Dedifferentiated amniotic fluid mesenchymal stem cell (primary cell): ENCODE data around the gene SEMA4D.
"Not testable (repeated sequence)": the region's sequence is repeated elsewhere in the genome, so short reads cannot be mapped to it uniquely, and the experiment has no call there.

ENCODE experiments used
- DNase-seq: peaks from one replicate; pipeline ENCODE4 v3.0.0-alpha.2; 2016; ENCODE audit errors: extremely low spot score

SEMA4D gene

DNA sequence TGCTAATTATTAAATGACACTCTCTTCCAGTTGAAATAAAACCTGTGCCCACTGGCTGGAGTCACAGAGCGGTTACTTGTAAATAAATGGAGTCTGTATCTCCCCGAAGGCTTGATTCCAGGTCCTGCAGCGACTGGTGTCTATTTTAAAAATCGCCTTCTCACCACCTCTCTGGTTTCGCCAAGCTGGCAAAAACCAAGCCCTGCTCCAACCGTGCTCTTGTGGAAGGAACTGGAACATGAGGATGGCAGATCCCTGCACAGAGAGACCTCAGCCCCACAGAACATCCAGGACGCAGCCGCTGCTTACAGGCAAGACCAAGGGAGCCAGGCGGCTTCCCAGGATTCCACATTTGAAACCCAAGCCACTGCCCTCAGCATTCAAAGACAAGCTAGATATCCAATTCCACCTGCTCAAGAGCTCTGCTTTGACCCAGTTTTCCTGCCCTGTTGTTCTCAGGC is 15.0 kb downstream of the SEMA4D start:
- no peak for DNase-seq

DNA sequence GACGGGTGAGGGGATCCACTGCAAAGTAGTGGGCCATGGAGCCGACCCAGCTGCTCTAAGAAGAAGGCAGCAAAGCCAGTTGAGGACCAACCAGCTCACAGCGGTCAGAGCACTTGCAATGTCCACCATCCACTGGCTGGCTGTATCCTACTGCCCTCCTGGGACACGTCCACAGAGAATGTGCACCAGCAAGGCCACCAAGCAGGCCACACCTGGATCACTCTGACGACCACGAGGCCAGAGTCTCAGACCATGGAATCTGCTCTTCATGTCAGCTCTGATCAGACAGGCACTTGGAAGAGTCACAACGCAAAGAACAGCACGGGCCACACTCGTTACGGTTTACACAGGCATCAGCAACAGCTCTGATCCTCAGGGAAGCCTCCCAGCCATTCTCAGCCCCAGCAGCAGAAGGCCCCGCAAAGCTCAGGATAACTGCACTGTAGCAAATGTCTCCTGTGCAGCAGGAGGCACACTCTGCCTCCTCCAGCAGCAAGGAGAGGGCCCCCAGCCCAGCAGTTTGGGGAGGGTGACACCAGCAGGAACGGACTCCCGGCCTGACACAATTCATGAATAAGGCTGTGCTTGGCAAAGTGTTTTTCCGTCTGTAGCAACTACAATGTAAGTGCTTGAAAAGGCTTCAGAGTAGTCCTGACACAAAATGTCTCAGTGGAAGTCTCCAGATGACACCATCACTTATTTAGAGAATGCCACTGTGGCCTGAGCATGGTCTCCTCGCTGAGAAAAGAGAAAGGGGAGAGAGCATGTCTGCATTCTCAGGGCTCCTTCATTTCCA is 15.7 kb downstream of the SEMA4D start:
- DNase-seq: no peak

DNA sequence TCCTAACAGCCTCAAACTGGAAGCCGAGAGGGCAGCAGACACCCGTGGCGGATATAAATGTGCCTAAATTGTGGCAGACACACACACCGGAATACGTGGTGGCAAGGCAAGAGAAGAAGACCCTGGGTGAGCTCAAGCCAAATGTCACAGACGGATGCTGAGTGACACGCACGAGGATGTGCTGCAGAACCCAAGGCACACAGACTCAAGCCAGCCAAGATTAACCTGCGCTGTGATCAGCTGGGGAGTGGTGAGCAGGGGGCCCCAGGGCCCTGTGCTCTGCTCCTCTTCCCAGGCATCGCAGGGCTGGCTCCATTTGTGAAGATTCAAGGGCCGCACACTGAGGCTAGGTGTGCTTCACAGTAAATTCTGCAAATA is 16.4 kb downstream of the SEMA4D start:
- no peak for DNase-seq

DNA sequence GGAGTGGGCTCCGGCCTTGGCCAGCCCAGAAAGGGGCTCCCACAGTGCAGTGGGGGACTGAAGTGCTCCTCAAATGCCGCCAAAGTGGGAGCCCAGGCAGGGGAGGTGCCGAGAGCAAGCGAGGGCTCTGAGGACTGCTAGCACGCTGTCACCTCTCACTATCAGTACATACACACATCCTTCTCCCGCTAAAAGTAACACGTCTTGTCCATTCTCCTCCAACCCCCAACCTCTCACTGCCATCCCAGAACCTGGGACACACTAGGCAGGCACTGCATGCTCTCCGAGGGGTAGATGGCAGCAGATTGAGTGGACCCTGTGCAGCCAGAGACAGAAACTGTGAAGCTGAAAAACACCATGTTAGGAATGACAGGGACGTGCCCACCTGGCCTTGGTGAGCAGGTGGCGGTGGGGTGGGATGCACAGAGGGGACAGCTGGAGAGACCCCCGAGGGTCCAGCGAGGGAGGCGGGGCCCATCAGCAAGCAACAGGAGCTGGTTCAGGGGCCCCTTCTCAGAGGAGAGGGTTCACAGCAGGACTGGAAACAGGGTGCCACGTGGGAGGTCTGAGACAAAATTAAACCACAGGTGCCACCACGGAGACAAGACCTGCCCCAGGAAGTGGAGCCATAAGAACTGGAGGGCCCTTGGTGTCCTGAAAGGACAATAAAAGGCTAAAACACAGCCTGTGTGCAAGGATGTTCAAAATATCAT is 16.9 kb downstream of the SEMA4D start:
- DNase-seq: no peak

DNA sequence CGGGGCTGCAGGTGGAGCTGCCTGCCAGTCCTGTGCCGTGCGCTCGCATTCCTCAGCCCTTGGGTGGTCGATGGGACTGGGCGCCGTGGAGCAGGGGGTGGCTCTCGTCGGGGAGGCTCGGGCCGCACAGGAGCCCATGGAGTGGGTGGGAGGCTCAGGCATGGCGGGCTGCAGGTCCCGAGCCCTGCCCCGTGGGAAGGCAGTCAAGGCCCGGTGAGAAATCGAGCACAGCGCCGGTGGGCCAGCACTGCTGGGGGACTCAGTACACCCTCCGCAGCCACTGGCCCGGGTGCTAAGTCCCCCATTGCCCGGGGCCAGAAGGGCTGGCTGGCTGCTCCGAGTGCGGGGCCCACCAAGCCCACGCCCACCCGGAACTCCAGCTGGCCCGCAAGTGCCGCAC is 17.5 kb downstream of the SEMA4D start:
- DNase-seq: not testable (repeated sequence)

DNA sequence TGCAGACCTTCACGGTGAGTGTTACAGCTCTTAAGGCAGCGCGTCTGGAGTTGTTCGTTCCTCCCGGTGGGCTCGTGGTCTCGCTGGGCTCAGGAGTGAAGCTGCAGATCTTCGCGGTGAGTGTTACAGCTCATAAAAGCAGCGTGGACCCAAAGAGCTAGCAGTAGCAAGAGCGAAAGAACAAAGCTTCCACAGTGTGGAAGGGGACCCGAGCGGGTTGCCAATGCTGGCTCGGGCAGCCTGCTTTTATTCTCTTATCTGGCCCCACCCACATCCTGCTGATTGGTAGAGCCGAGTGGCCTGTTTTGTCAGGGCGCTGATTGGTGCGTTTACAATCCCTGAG is 18.3 kb downstream of the SEMA4D start:
- not testable (repeated sequence) for DNase-seq

DNA sequence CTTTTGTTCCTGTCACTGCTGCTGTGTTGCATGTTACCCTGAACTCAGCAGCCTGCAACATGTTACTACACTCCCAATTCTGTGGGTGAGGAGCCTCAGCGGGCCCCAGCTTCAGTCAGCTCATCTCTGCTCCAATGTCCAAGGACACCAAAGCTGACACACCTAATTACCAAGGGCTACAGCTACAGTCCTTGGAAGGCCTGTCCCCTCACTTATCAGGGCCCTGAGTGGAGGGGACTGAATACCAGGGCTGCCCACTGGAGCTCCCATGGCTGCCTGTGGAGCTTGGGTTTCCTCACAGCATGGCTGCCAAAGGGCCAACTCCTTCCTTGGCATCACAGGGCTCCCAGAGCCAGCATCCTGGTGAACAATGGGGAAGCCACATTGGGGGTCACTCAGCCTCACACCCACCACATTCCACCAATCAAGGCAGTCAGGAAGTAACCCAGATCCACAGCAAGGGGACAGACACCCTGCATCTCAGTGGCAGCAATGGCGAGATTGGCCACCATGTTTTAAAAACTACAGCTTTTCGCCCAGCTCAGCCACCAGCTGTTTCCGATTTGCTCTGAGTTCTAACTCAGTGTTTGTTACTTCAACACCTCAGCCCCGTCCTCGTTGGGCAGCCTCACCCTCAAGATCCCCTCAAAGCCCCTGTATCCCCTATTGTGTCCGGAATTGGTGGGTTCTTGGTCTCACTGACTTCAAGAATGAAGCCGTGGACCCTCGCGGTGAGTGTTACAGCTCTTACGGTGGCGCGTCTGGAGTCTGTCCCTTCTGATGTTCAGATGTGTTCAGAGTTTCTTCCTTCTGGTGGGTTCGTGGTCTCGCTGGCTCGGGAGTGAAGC is 18.9 kb downstream of the SEMA4D start:
- no peak for DNase-seq

DNA sequence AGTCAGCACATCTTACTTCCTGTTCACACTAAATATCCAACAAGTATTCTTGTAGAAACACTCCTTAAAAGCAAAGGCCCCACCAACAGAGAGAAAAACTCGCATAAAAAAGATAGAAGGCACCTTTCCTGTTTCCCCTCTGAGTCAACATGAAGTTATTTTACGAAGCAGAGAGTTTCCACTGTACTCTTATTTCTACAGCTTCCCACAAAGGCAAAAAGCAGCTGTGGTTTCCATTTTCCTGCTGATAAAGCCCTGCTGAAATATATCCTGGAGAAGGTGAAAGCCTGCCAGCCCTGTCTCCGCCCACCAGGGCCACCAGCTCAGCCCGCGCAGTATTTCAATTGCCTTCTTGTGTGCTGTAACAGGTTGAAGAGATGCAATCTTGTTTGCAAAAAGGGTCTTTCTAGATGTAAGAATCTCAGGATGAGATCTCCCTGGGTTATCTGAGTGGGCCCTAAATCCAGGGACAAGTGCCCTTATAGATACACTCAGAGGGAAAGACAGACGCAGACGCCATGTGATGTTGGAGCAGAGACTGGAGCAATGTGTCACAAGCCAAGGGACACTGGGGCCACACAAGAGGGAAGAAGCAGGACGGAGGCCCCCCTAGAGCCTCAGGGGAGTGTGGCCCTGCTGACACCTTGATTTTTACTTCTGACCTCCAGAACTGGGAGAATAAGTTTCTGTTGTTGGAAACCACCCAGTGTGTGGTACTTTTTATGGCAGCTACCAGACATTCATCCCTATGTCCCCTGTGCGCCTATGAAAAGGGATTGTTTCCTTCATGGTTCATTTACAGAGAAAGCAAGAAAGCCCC is 19.9 kb downstream of the SEMA4D start:
- no peak for DNase-seq

DNA sequence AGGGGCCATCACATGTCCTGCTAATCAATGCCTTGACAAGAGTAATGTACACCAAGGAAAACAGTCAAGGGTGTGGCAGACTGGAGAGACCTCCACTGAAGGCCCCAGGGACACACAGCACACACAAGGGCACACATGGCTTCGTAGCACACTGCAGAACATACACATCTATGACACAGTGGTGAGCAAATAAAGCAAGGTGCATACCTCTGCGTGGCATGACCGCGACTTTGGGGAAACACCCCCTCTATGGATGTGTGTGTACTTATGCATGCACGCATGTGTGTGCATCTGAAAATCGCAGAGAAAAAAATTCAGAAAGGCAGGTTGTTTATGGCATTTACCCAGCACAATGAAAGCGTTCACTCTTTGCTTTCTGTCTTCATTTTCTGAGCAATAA is 20.5 kb downstream of the SEMA4D start:
- DNase-seq: no peak

DNA sequence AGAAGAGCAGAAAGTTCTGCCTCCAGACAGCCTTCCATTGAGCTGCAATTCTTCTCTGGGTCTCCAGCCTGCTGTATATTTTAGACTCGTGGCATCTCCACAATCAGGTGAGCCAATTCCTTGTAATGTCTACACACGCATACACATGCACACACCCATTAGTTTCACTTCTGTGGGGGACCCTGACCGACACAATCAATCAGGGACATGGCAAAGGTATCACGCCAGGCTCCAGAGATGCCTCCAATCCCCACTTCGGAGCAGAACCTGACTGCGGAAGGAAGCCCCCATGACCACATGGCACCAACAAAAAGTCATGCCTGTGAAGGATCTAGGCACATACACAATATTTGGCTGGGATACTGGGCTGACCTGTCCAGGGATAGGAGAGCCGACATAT is 21.4 kb downstream of the SEMA4D start:
- DNase-seq: no peak

DNA sequence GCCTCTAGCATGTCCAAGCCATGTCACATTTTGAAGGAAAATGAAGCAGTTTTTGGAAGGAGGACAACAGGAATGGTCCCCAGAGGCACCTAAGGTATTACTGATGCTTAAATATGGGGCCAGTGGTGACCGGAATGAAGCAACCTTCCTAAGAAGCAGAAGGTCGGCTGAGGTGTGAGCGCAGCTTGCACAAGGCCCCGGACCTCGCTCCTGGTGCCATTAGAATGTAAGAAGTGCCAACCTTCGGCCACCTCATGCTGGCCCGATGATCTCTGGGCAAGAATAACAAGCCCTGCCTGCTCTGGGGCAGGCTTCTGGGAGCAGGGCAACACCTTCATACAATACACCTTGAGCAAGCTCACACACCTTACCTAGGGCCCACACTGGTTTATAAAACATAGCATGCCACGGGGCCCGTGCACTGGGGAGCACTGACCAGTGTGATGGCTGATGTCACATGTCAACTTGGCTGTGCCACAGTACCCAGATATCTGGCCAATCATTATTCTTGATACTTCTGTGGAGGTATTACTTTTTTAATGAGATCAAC is 21.9 kb downstream of the SEMA4D start:
- no peak for DNase-seq

DNA sequence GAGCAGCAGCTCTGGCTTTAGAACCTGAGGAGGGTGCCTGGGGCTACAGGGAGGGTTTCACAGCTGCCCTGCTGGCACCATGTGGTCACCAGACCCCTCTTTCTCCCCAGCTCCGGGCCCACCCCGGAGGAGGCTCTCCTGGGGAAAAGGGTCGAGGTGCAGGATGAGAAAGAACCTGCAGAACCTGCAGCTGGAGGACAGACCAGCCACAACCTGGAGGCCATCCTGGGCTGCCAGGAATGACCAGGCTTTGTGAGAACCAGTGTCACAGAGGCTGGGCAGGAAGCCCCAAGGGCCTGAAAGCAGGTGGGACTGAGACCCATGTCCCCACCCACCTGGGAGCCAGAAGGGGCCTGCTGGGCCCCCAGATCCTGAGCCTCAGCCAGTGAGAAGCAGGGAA is 23.0 kb downstream of the SEMA4D start:
- DNase-seq: no peak

DNA sequence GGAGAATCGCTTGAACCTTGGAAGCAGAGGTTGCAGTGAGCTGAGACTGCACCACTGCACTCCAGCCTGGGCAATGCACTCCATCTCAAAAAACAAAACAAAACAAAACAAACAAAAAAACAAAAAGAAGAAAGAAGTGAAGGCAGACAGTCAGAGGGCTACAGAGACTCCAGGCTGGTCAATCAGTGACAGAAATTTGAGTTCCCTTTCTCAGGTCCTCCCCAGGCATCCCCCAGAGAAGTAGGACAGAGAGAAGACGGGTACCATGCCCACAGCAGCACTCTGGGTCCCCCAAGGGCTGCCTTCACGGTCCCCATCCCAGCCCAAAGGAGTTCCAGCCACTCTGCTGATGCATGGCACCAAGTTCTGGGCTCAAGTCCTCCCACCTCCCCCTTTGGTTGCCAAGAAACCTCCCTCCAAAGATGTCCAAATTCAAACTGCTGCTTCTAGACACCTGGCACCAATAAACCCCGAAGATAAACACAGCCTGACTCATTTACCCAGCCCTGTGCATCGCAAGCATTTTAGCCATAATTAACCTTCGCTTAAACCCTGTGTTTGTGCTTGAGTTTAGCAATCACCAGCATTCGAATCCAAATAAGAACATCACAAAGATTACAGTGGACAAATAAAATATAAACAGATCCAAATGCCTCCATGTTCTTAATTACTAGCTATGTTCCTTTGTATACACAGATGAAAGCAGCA is 24.0 kb downstream of the SEMA4D start:
- DNase-seq: no peak

DNA sequence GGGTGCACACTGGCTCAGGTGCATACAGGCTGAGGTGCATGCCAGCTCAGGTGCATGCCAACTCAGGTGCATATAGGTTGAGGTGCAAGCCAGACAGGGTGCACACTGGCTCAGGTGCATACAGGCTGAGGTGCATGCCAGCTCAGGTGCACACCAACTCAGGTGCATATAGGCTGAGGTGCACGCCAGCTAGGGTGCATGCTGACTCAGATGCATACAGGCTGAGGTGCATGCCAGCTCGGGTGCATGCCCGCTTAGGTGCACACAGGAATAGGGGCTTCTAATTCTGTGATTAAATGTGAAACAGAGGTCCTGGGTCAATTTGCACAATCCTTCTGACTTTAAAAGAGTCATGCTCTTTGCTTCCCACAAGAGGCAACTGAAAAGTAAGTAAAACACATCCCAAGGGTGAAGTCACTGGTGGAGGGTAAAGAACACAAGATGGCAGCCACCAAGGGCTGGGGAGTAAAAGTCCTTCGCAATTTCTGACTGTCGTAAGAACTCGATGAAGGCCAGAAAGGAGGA is 26.1 kb downstream of the SEMA4D start:
- DNase-seq: not testable (repeated sequence)

DNA sequence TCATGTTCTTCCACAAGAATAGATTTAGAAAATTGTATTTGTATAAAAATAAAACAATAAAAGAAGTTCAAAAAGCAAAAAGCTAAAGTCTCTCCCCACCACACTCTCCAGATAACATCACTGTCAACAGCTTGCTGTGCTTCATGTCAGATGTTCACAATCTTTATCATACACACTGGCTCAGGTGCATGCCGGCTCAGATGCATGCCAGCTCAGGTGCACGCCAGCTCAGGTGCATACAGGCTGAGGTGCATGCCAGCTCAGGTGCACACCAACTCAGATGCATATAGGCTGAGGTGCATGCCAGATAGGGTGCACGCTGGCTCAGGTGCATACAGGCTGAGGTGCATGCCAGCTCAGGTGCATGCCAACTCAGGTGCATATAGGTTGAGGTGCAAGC is 26.5 kb downstream of the SEMA4D start:
- DNase-seq: no peak

DNA sequence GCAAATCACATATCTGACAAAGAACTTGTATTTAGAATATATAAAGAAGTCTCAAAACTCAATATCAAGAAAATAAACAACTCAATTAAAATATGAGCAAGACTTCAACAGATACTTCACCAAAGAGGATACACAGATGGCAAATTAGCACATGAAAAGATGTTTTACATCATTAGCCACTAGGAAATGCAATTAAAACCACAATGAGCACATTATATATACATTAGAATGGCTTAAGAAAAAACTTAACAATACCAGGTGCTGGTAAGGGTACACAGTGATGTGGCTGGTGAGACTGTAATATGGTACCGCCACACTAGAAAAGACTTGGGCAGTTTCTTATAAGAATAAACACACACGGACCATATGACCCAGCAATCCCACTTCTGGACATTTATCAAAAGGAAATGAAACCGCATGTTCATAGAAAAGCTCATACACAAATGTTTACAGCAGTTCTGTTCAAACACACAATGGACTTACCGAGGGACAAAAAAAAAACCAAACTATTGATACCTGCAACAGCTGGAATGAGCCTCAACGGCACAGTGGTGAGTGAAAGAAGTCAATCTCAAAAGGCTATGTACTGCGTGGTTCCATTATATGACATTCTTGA is 27.6 kb downstream of the SEMA4D start:
- no peak for DNase-seq

DNA sequence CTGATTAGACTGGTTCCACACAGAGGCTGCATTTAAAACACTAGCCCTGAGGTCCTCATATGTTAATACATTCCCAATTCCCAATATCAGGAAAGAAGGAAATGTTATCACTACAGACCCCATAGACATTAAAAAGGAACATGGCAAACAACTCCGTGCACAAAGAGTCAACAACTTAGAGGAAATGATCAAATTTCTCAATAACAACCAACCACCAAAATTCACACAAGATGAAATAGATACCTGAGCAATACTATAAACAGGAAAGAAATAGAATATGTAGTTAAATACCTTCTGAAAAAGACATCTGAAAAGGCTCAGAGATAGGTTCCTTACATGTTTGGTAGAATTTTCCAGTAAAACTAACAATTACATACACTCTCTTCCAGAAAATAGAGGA is 28.9 kb downstream of the SEMA4D start:
- DNase-seq: no peak

DNA sequence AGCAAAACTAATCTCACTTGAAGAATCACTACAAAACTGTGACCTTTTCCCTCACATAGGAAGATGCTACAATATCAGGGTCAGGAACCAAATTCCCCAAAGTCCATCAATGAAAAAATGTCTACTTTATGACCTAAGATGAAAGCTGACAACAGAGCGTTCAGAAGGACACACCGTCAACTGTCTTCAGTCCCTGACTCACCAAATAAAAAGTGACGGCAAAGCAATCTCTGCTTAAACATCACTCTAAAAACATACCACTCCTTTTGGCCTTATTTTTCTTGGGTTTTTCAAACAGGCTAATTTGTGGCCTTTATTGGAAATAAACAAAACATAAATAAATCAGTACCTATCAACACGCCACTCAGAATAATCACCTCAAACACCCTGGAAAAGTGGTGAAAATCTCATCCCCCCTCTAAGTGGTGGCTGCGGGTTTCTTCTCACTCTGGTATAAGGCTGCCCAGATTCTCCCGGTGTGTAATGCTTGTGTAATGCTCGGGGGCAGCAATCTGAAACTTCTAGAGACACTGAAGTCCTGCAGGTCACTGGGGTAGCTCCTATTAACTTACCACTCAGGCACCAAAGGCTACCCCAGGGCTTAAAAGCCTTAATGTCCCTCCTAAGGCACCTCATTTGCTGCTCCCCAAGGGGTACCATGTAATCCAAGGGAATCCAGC is 29.5 kb downstream of the SEMA4D start:
- DNase-seq: no peak

DNA sequence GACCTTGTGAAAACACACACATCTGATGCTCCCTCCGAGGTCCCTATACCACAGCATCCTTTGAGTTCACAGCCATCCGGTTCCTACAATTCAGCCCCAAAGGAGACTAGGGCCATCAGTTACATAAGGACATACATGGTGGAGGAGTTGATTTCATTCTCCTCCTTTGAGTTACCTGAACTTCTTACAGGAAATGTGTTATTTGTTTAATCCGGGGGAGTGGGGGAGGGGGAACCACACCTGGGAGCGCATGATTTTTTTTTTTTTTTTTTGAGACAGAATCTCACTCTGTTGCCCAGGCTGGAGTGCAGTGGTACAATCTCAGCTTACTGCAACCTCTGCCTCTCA is 30.7 kb downstream of the SEMA4D start:
- no peak for DNase-seq
